Measurements from ENCODE around the gene USP31. TPM values are rescaled to one million over a fixed set of nuclear protein-coding genes. Genes with fewer than 3 reads are reported as not detected.
"Not testable (repeated sequence)": the region's sequence is repeated elsewhere in the genome, so short reads cannot be mapped to it uniquely, and the experiment has no call there.

The USP31 gene
- total and polyA plus RNA-seq, 5 donors, result 12.8 to 44.0 (median 37.0) TPM

- H3K4me3 ChIP-seq (ENCODE audit: low read length); DNase-seq; H3K27ac ChIP-seq (ENCODE audit: low read length); H3K9me3 ChIP-seq (ENCODE audit: control insufficient read depth, low read length); intact Hi-C loops (cut with DNase I); H3K27me3 ChIP-seq (ENCODE audit: control insufficient read depth, insufficient read depth); ATAC-seq; H3K4me1 ChIP-seq (ENCODE audit: control insufficient read depth, insufficient read depth, low read length): not testable (repeated sequence)
- WGBS, result 88% methylated on average over 2 of the region's 2 CpGs
These were observed 52.8 kb downstream of the USP31 start for GRCh38 chr16:23096450-23096849.

DNA sequence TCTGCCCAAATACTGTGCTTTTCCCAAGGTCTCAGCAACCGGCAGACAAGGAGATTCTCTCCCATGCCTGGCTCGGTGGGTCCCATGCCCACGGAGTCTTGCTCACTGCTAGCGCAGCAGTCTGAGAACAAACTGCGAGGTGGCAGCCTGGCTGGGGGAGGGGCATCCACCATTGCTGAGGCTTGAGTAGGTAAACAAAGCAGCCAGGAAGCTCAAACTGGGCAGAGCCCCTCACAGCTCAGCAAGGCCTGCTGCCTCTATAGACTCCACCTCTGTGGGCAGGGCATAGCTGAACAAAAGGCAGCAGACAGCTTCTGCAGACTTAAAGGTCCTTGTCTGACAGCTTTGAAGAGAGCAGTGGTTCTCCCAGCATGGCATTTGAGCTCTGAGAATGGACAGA, 55.1 kb downstream of the USP31 start:
- ATAC-seq; intact Hi-C loops (cut with DNase I): not testable (repeated sequence)

GRCh38 chr16:23092801-23093117, 56.5 kb downstream of the USP31 start:
- WGBS, result 97% methylated on average over 1 of the region's 1 CpG
- Histone ChIP-seq H3K4me3 (ENCODE audit: low read length) (no peak overlapping the region), H3K27me3 (ENCODE audit: control insufficient read depth, insufficient read depth) (no peaks in the 10 kb centered on the region), H3K4me1 (ENCODE audit: control insufficient read depth, insufficient read depth, low read length) (peaks cover 9% of the 10 kb centered on the region), H3K9me3 (ENCODE audit: control insufficient read depth, low read length) (no peaks in the 10 kb centered on the region), H3K27ac (ENCODE audit: low read length) (no peak overlapping the region)
- intact Hi-C loops (cut with DNase I), result no loop called here
- DNase-seq (no peak), ATAC-seq (no peak)

More for the DNA sequence above, 55.1 kb downstream of the USP31 start:
- H3K27ac ChIP-seq (ENCODE audit: low read length); H3K9me3 ChIP-seq (ENCODE audit: control insufficient read depth, low read length); H3K4me3 ChIP-seq (ENCODE audit: low read length); H3K27me3 ChIP-seq (ENCODE audit: control insufficient read depth, insufficient read depth); H3K4me1 ChIP-seq (ENCODE audit: control insufficient read depth, insufficient read depth, low read length); DNase-seq: not testable (repeated sequence)
- 96% methylated on average over 5 of the region's 5 CpGs for WGBS

DNA sequence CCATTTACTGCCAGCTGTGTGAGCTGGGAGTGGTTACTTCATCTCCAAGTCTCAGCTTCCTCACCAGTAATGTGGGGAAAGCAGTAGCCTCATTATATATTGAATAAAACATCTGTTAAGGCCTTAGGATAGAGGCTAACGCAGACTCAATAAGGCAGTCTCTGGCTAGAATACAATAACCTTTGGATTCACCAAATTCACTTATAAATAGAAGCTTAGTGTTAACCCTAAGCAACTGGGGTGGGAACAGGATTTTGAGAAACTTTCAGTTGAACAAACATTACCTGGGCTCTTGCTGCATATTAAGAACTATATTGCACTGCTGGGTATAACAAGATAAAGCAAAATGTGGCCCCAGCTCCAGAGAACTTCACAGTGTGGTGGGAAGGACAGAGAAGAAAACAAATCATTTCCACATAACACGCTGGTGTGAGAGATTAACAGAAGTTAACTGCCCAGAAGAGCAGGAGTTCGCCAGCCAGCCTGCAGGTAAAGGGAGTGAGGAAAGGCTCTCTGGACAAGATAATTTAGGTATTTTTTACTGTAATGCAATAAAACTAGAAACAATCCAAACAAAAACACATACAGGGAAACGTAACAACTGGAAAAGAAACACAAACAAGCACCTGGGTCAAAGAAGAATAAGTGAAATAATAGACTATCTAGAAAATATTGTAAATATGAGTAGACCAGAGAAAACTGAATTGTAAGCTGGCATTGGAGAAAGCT, 57.0 kb downstream of the USP31 start:
- WGBS, result 94% methylated on average over 4 of the region's 4 CpGs
- no peak overlapping the region for H3K27ac ChIP-seq (ENCODE audit: low read length)
- ATAC-seq (no peak), DNase-seq (no peak)
- no peaks in the 10 kb centered on the region for H3K9me3 ChIP-seq (ENCODE audit: control insufficient read depth, low read length)
- intact Hi-C loops (cut with DNase I), result no loop called here
- H3K4me3 ChIP-seq (ENCODE audit: low read length), result no peak overlapping the region
- H3K4me1 ChIP-seq (ENCODE audit: control insufficient read depth, insufficient read depth, low read length), result peaks cover 9% of the 10 kb centered on the region
- H3K27me3 ChIP-seq (ENCODE audit: control insufficient read depth, insufficient read depth), result no peaks in the 10 kb centered on the region

DNA sequence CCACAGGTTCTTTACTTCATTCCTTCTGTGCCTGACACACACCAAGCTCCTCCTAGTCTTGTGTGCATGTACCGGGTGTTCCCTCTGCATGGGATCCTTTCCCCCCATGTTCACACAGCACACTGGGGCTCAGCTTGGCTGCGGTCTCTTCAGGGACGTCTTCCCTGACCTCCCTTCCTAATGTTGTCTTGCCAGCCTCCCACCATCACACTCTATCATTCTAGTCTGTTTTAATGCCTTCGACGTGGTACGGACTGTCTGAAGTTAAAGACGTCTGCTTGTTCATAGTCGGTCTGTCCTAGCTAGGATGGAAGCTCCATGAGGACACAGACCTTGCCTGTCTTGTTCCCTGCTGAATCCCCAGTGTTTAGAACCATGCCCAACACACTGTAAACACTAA, 60.1 kb downstream of the USP31 start:
- no peak overlapping the region for H3K4me3 ChIP-seq (ENCODE audit: low read length)
- DNase-seq (no peak), ATAC-seq (peak in 1 of 2 donors; percentile 16)
- H3K27me3 ChIP-seq (ENCODE audit: control insufficient read depth, insufficient read depth), result no peaks in the 10 kb centered on the region
- H3K9me3 ChIP-seq (ENCODE audit: control insufficient read depth, low read length), result no peaks in the 10 kb centered on the region
- WGBS, result 92% methylated on average over 8 of the region's 8 CpGs
- H3K4me1 ChIP-seq (ENCODE audit: control insufficient read depth, insufficient read depth, low read length), result peaks cover 9% of the 10 kb centered on the region
- no peak overlapping the region for H3K27ac ChIP-seq (ENCODE audit: low read length)
- intact Hi-C loops (cut with DNase I), result loop anchor here in 2 of 4 donors (5.0 to 10.0 kb wide), 2 partner anchors 46 to 58 kb away; partner anchors contain the start of gene USP31 (in 1 of the 2)

- no peaks in the 10 kb centered on the region for H3K27me3 ChIP-seq (ENCODE audit: control insufficient read depth, insufficient read depth)
- H3K4me1 ChIP-seq (ENCODE audit: control insufficient read depth, insufficient read depth, low read length), result peaks cover 9% of the 10 kb centered on the region
- 50% methylated on average over 4 of the region's 4 CpGs for WGBS
- intact Hi-C loops (cut with DNase I), result loop anchor here in 2 of 4 donors (5.0 to 10.0 kb wide), 2 partner anchors 47 to 59 kb away; partner anchors contain the start of gene USP31 (in 1 of the 2)
- H3K9me3 ChIP-seq (ENCODE audit: control insufficient read depth, low read length), result no peaks in the 10 kb centered on the region
- ATAC-seq (peak; percentile 83 to 94), DNase-seq (peak in 1 of 3 donors; percentile 49)
- H3K27ac ChIP-seq (ENCODE audit: low read length), result peak overlapping the region; percentile 81
- no peak overlapping the region for H3K4me3 ChIP-seq (ENCODE audit: low read length)
These were observed 61.2 kb downstream of the USP31 start for GRCh38 chr16:23088018-23088417.

GRCh38 chr16:23085949-23086348, 63.3 kb downstream of the USP31 start:
- no peak overlapping the region for H3K27ac ChIP-seq (ENCODE audit: low read length)
- ATAC-seq (no peak), DNase-seq (no peak)
- peaks cover 7% of the 10 kb centered on the region for H3K4me1 ChIP-seq (ENCODE audit: control insufficient read depth, insufficient read depth, low read length)
- H3K9me3 ChIP-seq (ENCODE audit: control insufficient read depth, low read length), result no peaks in the 10 kb centered on the region
- 85% methylated on average over 3 of the region's 3 CpGs for whole genome bisulfite sequencing
- H3K27me3 ChIP-seq (ENCODE audit: control insufficient read depth, insufficient read depth), result no peaks in the 10 kb centered on the region
- no peak overlapping the region for H3K4me3 ChIP-seq (ENCODE audit: low read length)
- intact Hi-C loops (cut with DNase I), result loop anchor here in 2 of 4 donors (5.0 to 10.0 kb wide), 2 partner anchors 49 to 61 kb away; partner anchors contain the start of gene USP31 (in 1 of the 2)

DNA sequence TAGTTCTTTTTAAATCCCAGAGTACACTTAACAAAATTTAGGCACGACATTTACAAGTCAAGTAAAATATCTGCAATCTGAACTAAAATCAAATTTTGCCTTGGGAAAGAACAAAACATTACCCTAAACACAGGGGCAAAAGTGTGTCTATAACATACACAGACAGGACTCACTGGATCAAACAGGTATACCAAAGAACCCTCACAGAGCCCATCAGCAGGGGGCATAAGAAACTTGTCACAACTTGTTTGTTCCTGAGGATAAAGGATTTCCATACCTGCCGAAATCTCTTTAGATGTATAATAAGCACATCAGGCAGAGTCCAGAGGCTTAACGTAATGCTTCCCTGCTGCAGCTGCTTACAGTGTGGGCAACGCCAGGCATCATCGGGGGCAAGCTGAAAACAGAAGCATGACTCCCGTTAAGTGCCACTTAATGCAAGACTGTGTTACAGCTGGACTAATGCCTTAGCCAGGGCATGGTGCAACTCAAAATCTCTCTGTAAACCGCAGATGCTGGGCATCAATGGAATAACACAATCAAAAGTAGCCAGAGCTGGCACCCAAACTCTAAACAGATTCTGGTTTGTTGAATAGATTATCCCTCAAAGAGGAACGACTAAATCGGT, 67.0 kb downstream of the USP31 start:
- no peaks in the 10 kb centered on the region for H3K9me3 ChIP-seq (ENCODE audit: control insufficient read depth, low read length)
- no peaks in the 10 kb centered on the region for H3K27me3 ChIP-seq (ENCODE audit: control insufficient read depth, insufficient read depth)
- WGBS, result 79% methylated on average over 9 of the region's 9 CpGs
- H3K4me1 ChIP-seq (ENCODE audit: control insufficient read depth, insufficient read depth, low read length), result no peaks in the 10 kb centered on the region
- intact Hi-C loops (cut with DNase I), result loop anchor here in 2 of 4 donors (5.0 to 10.0 kb wide), 2 partner anchors 53 to 65 kb away; partner anchors contain the start of gene USP31 (in 1 of the 2)
- H3K4me3 ChIP-seq (ENCODE audit: low read length), result no peak overlapping the region
- H3K27ac ChIP-seq (ENCODE audit: low read length), result no peak overlapping the region
- DNase-seq, result no peak
- ATAC-seq, result peak; percentile 42 to 60

- intact Hi-C loops (cut with DNase I), result loop anchor here in 2 of 4 donors (5.0 to 10.0 kb wide), 2 partner anchors 53 to 66 kb away; partner anchors contain the start of gene USP31 (in 1 of the 2)
- no peak overlapping the region for H3K27ac ChIP-seq (ENCODE audit: low read length)
These were observed 67.6 kb downstream of the USP31 start for GRCh38 chr16:23081675-23082119.

GRCh38 chr16:23080747-23081146, 68.5 kb downstream of the USP31 start:
- Histone ChIP-seq H3K9me3 (ENCODE audit: control insufficient read depth, low read length) (no peaks in the 10 kb centered on the region), H3K27ac (ENCODE audit: low read length) (no peak overlapping the region), H3K27me3 (ENCODE audit: control insufficient read depth, insufficient read depth) (no peaks in the 10 kb centered on the region), H3K4me1 (ENCODE audit: control insufficient read depth, insufficient read depth, low read length) (no peaks in the 10 kb centered on the region), H3K4me3 (ENCODE audit: low read length) (no peak overlapping the region)
- intact Hi-C loops (cut with DNase I), result loop anchor here in 2 of 4 donors (5.0 to 10.0 kb wide), 2 partner anchors 54 to 67 kb away; partner anchors contain the start of gene USP31 (in 1 of the 2)
- WGBS, result 95% methylated on average over 3 of the region's 3 CpGs
- ATAC-seq (no peak), DNase-seq (no peak)

More at GRCh38 chr16:23081675-23082119, 67.6 kb downstream of the USP31 start:
- no peaks in the 10 kb centered on the region for H3K9me3 ChIP-seq (ENCODE audit: control insufficient read depth, low read length)
- no peak for DNase-seq
- H3K27me3 ChIP-seq (ENCODE audit: control insufficient read depth, insufficient read depth), result no peaks in the 10 kb centered on the region
- no peak overlapping the region for H3K4me3 ChIP-seq (ENCODE audit: low read length)
- no peak for ATAC-seq
- H3K4me1 ChIP-seq (ENCODE audit: control insufficient read depth, insufficient read depth, low read length), result no peaks in the 10 kb centered on the region
- WGBS, result 85% methylated on average over 6 of the region's 6 CpGs

DNA sequence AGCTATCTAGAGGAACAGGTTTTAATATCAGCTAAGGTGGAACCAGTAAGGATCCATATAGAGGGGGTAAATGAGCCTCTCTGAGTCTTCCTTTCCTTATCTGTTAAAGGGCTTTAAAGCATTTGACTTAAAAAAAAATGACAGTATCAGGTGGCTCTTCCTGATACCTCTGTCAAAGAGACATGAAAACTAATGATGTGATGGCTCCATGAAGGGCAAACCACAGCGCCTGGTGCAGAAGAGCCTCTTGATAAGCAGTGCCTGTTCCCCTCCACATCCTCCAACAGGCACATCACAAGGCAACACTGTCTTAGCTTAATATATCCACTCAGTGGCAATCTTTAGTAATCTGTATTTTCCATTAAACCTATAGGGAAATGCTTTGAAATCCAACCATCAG, 68.9 kb downstream of the USP31 start:
- H3K27ac ChIP-seq (ENCODE audit: low read length), result no peak overlapping the region
- ATAC-seq, result peak in 1 of 2 donors; percentile 26
- no peaks in the 10 kb centered on the region for H3K4me1 ChIP-seq (ENCODE audit: control insufficient read depth, insufficient read depth, low read length)
- H3K4me3 ChIP-seq (ENCODE audit: low read length), result no peak overlapping the region
- no peaks in the 10 kb centered on the region for H3K27me3 ChIP-seq (ENCODE audit: control insufficient read depth, insufficient read depth)
- DNase-seq, result no peak
- H3K9me3 ChIP-seq (ENCODE audit: control insufficient read depth, low read length), result no peaks in the 10 kb centered on the region
- intact Hi-C loops (cut with DNase I), result loop anchor here in 2 of 4 donors (5.0 to 10.0 kb wide), 2 partner anchors 54 to 67 kb away; partner anchors contain the start of gene USP31 (in 1 of the 2)
- WGBS, result 66% methylated on average over 1 of the region's 1 CpG
